Stimulated activated CD8-positive, alpha-beta memory T cell treated with anti-CD3 and anti-CD28 coated beads, Interleukin-15, amount 100 ng/mL, for 48 hours (primary cell): ENCODE results near the gene NAGLU.
"Not testable (repeated sequence)": the region's sequence is repeated elsewhere in the genome, so short reads cannot be mapped to it uniquely, and the experiment has no call there.

Experiments
- DNase-seq, 2 donors: peaks; one replicate each; pipeline ENCODE4 v3.0.0-alpha.2; 2020; ENCODE audit warnings: low read depth in 2 of 2

The NAGLU gene

DNA sequence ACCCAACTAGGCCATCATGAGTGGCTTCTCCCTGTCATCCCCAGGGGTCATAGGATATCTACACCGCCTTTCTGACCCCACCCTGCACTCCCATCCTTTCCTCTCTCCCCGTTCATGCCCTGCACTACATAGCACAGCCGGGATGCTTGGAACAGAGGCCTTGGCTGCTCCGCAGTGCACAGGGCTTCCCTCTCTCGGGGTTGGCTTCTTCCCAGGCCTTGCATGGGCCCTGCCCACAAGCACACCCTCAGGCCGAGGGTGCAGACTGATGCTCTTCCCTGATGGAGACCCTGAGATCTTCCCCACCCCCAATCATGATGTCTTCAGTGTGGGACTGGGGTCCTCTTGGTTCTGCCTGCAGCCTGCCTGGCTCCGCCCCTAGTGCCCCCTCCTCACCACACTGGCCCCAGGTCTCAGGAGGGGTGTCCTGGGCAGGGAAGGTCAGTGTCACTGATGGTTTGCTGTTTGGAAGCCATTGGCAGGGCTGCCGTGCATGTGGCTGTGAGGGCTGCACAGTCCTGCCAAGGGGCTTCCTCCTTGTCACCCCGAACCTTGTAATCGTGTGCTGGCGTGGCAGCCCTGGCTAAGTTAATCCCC lies 14.3 kb upstream of the NAGLU start:
- no peak for DNase-seq

DNA sequence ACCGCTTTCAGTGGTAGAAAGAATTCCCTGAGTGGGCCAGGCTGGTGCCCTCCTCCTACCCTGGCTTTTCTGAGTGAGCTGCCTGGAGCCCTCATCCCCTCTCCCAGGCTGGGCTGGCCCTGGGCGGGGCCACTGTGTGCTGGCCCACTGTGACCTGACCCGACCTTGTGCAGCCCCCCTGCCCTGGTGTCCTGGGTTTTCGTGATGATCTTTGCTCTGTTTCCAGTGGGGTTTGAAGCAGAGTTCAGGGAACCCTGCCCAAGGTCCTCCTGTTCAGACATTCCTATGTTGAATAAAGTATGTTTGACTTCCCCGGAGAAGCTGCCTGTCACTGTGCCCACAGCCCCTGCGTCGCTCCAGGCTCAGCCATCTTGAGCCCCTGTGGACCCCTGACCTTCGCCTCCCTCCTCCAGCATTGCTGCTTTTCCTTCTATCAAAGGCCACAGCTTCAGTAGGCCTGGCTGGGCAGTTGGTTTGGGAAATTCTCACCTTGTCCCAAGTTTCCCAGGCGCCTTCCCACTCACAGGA lies 13.7 kb upstream of the NAGLU start:
- no peak for DNase-seq

DNA sequence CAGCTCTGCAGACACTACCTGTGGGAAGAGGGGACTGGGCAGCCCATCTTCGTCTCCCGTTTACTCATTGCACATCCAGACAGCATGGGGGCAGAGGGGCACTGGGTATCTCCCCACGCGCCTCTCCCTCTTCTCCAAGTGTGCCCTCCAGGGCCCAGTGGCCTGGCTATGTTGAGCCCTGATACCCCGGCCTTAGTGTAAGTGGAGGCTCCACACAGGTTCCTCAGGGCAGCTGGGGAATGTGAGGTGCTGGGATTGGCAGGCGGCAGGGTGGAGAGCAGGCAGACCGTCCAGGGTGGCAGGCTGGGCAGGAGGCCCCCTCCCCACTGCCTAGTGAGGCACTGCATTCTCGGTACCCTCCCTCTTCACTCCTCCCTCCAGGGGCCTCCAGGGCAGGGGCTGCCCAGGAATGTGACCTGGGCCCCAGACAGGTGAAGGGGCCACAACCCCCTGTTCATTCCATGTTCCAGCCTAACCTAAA lies 13.2 kb upstream of the NAGLU start:
- DNase-seq = no peak

DNA sequence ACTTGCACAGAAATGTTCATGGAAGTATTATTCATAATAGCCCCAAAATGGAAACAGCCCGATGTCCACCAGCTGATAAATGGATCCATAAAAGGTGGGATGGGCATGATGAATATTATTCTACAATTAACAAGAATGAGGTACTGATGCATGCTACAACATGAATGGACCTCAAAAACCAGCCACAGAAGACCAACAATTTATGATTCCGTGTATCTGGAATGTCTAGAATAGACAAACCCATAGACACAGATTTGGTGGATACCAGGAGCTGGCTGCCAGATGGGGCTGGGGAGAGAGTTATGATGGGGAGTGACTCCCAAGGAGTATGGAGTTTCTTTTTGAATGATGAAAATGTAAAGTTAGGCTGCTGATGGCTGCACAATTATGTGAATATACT lies 10.8 kb upstream of the NAGLU start:
- no peak for DNase-seq

DNA sequence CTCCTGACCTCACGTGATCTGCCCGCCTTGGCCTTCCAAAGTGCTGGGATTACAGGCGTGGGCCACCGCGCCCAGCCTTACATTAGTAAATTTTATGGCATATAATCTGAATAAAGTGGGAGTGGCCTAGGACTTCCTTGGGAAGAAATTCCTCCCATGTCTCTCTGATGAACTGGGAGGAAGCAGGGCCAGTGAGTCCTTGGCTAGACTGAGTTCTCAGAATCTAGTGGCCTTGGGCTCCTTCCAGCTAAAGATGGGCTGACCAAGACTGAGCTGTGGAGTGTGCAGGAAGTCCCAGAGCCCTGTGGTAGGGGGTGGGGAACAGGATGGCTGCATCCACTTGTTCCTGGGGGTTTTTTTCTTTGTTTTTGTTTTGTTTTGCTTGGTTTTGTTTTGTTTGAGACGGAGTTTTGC lies 10.0 kb upstream of the NAGLU start:
- DNase-seq = no peak

DNA sequence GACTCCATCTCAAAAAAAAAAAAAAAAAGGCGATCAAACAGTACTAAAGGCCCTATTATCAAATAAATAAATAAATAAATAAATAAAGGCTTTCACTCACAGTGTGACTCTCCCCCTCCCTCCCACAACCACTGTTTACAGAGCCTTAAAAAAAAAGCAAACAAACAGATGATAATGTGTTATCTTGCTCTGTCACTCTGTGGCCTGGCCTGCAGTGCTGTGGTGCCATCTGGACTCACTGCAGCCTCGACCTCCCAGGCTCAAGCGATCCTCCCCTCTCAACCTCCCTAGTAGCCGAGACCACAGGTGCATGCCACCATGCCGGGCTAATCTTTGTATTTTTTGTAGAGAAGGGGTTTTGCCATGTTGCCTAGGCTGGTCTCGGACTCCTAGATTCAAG lies 8.1 kb upstream of the NAGLU start:
- no peak for DNase-seq

DNA sequence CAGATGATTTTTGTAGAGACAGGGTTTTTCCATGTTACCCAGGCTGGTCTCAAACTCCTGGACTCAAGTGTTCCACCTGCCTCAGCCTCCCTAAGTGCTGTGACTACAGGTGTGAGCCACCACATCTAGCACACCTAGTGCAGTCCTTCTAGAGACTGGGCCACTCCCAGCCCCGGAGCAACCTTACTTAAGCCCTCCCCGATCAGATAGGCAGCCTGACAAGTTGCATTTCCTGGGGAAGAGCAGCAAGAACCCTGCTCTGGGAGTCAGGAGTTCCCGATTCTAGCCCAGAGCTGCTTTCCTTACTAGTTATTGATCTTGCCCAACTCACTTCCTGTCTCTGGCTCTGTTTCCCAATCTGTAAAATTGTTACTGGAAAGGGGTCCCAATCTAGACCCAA lies 7.0 kb upstream of the NAGLU start:
- DNase-seq = no peak

DNA sequence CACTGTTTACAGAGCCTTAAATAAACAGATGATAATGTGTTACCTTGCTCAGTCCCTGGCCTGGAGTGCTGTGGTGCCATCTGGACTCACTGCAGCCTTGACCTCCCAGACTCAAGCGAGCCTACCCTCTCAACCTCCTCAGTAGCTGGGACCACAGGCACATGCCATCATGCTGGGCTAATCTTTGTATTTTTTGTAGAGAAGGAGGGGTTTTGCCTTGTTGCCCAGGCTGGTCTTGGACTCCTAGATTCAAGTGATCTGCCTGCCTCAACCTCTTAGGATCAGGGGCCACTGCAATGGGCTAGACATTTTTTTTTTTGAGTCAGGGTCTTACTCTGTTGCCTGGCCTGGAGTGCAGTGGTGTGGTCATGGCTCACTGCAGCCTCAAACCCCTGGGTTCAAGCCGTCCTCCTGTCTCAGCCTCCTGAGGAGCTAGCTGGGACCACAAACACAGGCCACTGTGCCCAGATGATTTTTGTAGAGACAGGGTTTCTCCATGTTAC lies 5.0 kb upstream of the NAGLU start:
- no peak for DNase-seq

DNA sequence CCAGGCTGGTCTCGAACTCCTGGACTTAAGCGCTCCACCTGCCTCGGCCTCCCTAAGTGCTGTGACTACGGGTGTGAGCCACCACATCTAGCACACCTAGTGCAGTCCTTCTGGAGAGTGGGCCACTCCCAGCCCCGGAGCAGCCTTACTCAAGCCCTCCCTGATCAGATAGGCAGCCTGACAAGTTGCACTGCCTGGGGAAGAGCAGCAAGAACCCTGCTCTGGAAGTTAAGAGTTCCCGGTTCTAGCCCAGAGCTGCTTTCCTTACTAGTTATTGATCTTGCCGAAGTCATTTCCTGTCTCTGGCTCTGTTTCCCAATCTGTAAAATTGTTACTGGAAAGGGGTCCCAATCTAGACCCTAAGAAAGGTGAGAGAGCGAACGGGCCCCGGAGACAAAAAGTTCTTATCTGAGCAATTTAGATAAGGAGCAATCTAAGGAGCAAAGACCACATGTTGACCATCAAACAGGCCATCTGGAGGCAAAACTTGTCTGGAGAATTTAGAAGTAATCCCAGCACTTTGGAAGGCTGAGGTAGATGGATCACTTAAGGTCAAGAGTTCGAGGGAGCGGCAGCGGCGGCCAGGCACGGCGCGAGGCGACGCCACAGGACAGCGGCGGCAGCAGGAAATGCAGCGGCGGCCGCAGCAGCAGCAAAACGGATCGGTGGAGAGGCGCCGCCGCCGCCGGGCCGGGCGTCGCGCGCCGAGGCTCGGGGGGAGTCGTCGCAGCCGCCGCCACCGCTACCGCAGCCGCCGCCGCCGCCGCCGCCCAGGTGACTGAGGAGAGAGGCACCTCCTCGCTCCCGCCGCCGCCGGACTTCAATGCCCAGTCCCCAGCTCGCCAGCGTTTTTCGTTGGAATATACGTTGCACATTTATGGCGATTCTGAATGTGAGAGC lies 4.3 kb upstream of the NAGLU start:
- DNase-seq = peak; percentile 36 to 42

DNA sequence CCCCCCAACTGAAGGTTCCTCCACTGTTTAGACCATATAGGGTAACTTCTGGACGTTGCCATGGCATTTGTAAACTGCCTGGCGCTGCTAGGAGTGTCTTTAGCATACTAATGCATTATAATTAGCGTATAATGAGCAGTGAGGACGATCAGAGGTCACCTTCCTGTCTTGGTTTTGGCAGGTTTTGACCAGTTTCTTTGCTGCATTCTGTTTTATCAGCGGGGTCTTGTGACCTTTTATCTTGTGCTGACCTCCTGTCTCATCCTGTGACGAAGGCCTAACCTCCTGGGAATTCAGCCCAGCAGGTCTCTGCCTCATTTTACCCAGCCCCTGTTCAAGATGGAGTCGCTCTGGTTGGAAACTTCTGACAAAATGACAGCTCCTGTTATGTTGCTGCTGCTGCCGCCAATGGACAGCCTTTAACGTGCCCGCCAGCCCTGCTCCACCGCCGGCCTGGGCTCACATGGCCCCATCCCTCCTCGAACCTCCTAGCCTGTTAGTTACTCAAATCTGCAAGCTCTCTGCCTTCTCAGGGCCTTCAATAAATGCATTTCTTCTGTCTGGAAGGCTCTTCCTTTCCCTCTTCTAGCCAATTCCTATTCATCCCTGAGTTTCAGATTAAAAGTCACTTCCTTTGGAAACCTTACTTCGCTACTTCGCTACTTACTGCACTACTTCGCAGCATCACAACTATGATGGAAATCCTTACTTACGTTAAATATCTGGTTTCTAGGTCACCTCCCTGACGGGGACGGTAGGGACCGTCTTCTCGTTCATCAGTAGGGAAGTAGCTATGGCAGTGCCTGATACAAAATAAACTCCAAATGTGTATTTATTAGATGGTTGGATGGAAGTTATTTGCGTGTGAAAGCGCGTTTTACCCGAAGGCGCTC lies 640 bp upstream of the NAGLU start:
- DNase-seq = no peak

DNA sequence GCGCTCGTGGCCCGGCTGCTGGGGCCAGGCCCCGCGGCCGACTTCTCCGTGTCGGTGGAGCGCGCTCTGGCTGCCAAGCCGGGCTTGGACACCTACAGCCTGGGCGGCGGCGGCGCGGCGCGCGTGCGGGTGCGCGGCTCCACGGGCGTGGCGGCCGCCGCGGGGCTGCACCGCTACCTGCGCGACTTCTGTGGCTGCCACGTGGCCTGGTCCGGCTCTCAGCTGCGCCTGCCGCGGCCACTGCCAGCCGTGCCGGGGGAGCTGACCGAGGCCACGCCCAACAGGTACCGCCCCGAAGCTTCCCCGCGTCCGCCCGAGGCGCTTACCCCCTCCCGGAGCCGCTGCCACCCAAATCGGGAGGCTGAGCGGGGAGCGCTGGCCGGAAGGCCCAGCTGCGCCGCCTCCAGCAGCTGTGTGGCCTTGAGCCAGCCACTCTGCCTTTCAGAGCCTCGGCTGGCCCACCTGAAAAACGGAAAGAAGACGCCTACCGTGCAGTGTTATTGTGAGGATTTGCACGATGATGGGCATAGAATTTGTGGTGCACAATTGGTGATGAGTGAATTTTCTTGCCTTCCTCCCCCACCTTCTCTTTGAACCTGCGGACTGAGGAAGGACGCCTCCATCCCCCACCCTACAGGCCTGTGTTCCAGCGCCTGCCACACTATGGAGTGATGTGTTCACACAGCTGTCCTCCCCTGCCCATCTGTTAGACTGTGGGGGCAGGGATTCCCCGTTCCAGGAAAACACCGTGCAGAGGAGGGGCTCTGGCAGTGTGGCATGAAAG lies 523 bp downstream of the NAGLU start:
- DNase-seq = peak; percentile 66 to 71

DNA sequence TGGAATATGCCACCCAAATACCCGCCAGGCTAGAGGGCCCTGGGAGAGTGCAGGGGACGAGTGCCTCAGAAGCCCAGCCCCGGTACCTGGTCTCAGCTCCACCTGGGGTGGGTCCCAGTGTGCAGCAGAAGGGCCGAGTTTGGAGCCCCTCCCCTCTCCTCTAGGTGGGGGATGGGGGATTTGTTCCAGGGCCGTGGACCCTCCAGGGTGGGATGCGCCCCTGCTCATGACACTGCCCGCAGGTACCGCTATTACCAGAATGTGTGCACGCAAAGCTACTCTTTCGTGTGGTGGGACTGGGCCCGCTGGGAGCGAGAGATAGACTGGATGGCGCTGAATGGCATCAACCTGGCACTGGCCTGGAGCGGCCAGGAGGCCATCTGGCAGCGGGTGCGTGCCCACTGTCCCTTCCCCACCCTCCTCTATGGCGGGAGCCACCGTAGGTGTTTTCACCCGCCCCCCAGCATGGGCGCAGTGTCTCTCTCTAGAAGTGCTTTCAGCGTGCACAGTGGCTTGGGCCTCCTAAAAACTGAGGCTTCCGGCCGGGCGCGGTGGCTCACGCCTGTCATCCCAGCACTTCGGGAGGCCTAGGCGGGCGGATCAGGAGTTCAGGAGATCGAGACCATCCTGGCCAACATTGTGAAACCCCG lies 1.2 kb downstream of the NAGLU start:
- no peak for DNase-seq

DNA sequence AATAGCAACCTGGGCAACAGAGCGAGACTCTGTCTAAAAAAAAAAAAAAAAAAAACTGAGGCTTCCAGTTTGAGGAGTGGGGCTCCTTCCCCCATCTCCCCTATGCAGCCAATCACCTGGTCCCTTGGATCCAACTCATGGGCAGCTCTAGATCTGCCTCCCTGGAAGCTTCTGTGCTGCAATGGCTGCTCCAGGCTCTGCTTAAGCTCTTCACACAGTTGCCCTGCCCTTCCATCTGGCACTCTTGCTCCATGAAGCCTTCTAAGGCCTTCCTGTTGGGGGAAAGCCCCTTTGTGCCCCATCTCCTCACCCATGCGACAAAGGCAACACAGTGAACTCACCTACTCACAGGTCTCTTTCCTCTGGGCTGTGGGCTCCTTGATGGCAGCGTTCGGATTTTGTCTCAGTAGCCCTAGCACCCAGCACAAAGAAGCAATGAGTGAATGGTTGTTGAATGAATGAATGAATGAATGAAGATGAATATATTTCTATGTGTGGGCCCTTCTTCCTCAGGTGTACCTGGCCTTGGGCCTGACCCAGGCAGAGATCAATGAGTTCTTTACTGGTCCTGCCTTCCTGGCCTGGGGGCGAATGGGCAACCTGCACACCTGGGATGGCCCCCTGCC lies 1.9 kb downstream of the NAGLU start:
- no peak for DNase-seq

DNA sequence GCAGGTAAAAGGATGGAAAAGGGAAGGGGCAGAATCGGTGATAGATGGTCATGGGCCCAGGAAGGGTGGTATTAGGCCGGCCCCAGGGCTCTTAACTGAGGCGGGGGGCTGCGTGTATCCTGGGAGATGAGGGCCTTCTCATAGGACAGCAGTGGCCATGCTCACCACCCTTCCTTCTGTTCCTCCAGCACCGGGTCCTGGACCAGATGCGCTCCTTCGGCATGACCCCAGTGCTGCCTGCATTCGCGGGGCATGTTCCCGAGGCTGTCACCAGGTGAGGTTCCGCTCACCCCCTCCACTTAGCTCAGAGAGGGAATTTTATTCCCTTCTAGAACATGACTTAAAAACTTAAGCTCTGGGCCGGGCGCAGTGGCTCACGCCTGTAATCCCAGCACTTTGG lies 2.4 kb downstream of the NAGLU start:
- DNase-seq = no peak

DNA sequence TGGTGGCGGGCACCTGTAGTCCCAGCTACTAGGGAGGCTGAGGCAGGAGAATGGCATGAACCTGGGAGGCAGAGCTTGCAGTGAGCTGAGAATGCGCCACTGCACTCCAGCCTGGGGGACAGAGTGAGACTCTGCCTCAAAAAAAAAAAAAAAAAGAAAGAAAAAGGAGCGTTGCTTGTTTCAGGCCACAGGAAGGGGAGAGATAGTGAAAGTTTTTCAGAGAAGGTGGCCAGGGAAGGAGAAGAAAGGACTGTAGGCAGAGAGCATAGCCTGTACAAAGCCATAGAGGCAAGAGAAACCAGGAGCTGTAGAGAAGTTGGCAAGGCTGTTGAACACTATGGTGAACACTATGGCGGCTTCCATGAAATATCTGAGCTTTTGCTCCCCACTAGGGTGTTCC lies 4.5 kb downstream of the NAGLU start:
- not testable (repeated sequence) for DNase-seq

DNA sequence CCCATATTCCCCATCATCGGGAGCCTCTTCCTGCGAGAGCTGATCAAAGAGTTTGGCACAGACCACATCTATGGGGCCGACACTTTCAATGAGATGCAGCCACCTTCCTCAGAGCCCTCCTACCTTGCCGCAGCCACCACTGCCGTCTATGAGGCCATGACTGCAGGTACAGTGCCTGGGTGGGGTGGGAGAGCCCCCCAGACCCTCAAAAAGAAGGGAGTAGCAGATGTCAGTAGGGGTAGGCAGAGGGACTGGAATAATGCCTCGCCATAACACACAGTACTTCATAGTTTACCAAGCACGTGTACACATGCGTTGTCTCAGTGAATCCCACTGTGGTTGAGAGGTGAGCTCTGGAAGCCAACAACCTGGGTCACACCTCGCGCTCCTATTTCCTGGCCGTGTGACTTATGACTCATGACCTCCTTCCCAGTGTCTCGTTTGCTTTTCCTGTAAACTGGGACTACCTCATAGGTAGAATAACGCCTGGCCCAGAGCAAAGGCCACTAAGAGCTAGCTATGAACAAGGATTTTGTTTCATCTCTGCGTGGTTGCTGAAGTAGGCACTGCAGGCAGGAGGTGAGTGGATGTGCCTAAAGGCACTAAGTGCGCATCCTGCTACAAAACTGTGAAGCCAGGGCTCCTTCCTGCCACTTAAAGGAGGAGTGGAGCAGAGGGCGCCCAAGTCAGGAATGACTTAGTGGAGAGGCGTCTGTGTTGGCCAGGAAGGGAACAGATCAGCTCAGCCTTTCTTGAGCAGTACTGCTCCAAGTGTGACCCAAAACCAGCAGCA lies 5.2 kb downstream of the NAGLU start:
- no peak for DNase-seq

DNA sequence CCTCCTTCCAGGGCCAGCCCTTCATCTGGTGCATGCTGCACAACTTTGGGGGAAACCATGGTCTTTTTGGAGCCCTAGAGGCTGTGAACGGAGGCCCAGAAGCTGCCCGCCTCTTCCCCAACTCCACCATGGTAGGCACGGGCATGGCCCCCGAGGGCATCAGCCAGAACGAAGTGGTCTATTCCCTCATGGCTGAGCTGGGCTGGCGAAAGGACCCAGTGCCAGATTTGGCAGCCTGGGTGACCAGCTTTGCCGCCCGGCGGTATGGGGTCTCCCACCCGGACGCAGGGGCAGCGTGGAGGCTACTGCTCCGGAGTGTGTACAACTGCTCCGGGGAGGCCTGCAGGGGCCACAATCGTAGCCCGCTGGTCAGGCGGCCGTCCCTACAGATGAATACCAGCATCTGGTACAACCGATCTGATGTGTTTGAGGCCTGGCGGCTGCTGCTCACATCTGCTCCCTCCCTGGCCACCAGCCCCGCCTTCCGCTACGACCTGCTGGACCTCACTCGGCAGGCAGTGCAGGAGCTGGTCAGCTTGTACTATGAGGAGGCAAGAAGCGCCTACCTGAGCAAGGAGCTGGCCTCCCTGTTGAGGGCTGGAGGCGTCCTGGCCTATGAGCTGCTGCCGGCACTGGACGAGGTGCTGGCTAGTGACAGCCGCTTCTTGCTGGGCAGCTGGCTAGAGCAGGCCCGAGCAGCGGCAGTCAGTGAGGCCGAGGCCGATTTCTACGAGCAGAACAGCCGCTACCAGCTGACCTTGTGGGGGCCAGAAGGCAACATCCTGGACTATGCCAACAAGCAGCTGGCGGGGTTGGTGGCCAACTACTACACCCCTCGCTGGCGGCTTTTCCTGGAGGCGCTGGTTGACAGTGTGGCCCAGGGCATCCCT lies 7.4 kb downstream of the NAGLU start:
- no peak for DNase-seq

DNA sequence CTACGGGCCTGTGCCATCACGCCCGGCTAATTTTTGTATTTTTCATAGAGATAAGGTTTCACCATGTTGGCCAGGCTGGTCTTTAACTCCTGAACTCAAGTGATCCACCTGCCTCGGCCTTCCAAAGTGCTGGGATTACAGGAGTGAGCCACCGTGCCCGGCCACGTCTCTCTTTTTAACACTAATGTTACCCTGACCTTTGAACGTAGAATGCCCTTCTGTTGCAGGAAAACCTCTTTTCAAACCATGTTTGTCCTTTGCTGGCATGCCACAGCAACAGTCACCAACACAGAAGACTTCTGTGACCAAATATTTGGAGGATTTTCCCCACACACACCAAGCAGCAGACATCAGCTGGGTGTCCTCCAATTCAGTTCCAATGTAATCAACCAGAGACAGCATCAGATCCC lies 8.8 kb downstream of the NAGLU start:
- no peak for DNase-seq
